ENCODE data around the gene ZNF483. TPM values are rescaled to one million over a fixed set of nuclear protein-coding genes. Genes with fewer than 3 reads are reported as not detected.

ZNF483 gene
- polyA plus RNA-seq (0.46 to 0.90 TPM (median 0.60 TPM) in 3 replicates), polyA minus RNA-seq (2.1 to 2.2 TPM (median 2.2 TPM) in 3 replicates)
- polyA plus RNA-seq (2011; ENCODE audit: low read depth): 0.20 TPM
- polyA plus RNA-seq (2011; cell fraction: cytosol; rRNA removed): 0.08 and 0.19 TPM in 2 replicates
- 0.45 and 0.61 TPM in 2 replicates for polyA plus RNA-seq (2011; cell fraction: nucleus; rRNA removed)
- 0.23 and 0.56 TPM in 2 replicates for polyA plus RNA-seq (2012; ENCODE audit: low replicate concordance)
- not detected for polyA minus RNA-seq (2011; cell fraction: cytosol; rRNA and poly(A)+ RNA removed)
- 2.3 and 5.3 TPM in 2 replicates for polyA minus RNA-seq (2011; cell fraction: nucleus; rRNA and poly(A)+ RNA removed)

DNA sequence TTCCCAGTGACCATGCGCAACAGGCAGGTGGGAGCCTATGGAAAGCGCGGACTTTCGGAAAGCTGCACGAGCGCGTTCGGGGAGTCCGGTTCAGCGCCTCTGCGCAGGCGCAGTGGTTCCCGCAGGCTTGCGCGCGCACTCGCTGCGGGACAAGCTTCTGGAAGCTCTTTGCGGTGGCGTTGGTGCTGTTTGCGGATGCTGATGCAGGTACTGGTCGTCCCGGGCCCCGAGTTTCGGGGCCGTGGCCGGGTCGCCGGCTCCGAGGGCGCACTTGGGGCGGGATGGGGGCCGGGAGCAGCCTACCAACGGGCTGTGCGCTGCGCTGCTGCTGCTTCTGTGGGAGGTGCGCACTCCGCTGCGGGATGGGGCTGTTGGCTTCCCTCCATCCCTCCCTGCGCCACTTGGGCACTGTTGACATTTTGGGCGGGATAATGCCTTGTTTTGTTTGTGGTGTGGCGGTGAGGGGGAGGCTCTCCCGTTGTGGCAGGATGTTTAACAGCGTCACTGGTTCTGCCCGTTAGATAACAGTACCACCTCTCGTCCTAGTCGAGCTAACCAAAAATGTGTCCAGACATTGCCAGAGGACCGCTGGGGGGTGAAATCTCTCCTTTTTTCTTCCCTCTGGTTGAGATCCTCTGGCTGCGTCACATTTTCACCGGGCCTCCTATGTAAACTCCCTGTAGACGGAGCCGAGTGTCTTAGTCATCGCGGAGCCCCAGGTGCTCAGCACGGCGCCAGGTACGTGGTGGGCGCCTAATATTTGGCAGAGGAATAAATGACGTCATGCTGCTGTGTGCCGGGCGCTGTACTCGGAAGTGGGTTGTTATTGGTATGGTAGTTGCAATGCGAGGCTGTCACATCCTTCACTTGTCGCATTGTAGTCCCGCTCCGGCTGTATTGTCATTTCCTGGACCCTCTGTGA, at the start of gene ZNF483:
ZNF483 (plus strand) TSS at position 124 of the 922 bp plus-strand sequence. CDS start 2,217 bp downstream, outside the sequence.
- H3K27ac ChIP-seq (ENCODE audit: control insufficient read depth, insufficient read depth, low read length): peak within 1 kb of the TSS; percentile 52
- TF ChIP-seq, protein P1, sequence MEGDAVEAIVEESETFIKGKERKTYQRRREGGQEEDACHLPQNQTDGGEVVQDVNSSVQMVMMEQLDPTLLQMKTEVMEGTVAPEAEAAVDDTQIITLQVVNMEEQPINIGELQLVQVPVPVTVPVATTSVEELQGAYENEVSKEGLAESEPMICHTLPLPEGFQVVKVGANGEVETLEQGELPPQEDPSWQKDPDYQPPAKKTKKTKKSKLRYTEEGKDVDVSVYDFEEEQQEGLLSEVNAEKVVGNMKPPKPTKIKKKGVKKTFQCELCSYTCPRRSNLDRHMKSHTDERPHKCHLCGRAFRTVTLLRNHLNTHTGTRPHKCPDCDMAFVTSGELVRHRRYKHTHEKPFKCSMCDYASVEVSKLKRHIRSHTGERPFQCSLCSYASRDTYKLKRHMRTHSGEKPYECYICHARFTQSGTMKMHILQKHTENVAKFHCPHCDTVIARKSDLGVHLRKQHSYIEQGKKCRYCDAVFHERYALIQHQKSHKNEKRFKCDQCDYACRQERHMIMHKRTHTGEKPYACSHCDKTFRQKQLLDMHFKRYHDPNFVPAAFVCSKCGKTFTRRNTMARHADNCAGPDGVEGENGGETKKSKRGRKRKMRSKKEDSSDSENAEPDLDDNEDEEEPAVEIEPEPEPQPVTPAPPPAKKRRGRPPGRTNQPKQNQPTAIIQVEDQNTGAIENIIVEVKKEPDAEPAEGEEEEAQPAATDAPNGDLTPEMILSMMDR (optimal IDR thresholded peaks at IDR 0.05 in 1 of 3, IDR thresholded peaks at IDR 0.05 in 1 of 3, conservative IDR thresholded peaks at IDR 0.05 in 1 of 3; ENCODE audit: extremely low read depth in 1 of 3, insufficient read depth in 2 of 3, low read length in 3 of 3): no peak
- TF ChIP-seq EZH2 (IDR thresholded peaks at IDR 0.05; ENCODE audit: low read length): no peak
- no peaks in the 10 kb centered on the region for H3K9me1 ChIP-seq (ENCODE audit: control insufficient read depth, extremely low read depth, insufficient read depth, low read length)
- dilution Hi-C loops (cut with MboI; ENCODE audit: extremely low pct_ligation_motif_present, low sequenced_read_pairs): no loop called here
- no peaks in the 10 kb centered on the region for H3K79me2 ChIP-seq (ENCODE audit: control insufficient read depth, insufficient read depth, low read length)
- no peaks in the 10 kb centered on the region for H4K20me1 ChIP-seq (ENCODE audit: control insufficient read depth, extremely low read depth, insufficient read depth, low read length)
- H3K4me1 ChIP-seq (ENCODE audit: control insufficient read depth, extremely low read depth, insufficient read depth, low read length): peaks cover 7% of the 10 kb centered on the region
- peak within 1 kb of the TSS; percentile 79 for H3K9ac ChIP-seq (ENCODE audit: control insufficient read depth, extremely low read depth, insufficient read depth, low read length)
- no peaks in the 10 kb centered on the region for H3K27me3 ChIP-seq (ENCODE audit: control insufficient read depth, extremely low read depth, insufficient read depth, low read length)
- FAIRE-seq: no peak
- H3K9me3 ChIP-seq (ENCODE audit: control insufficient read depth, low read depth, low read length): no peaks in the 10 kb centered on the region
- H3K4me2 ChIP-seq (ENCODE audit: control insufficient read depth, extremely low read depth, insufficient read depth, low read depth, low read length): peak within 1 kb of the TSS; percentile 90
- peak within 1 kb of the TSS; percentile 97 for H2AFZ ChIP-seq (ENCODE audit: control insufficient read depth, low read length)
- peak within 1 kb of the TSS; percentile 68 to 81 (median 80) for H3K4me3 ChIP-seq (ENCODE audit: control insufficient read depth in 2 of 3, extremely low read depth in 1 of 3, insufficient read depth in 2 of 3, low read depth in 1 of 3, low read length in 3 of 3)
- DNase-seq (ENCODE audit: low read depth, low spot score): peak; percentile 40
- no peaks in the 10 kb centered on the region for H3K36me3 ChIP-seq (ENCODE audit: control insufficient read depth in 2 of 2, extremely low read depth in 1 of 2, insufficient read depth in 2 of 2, low read length in 2 of 2)

DNA sequence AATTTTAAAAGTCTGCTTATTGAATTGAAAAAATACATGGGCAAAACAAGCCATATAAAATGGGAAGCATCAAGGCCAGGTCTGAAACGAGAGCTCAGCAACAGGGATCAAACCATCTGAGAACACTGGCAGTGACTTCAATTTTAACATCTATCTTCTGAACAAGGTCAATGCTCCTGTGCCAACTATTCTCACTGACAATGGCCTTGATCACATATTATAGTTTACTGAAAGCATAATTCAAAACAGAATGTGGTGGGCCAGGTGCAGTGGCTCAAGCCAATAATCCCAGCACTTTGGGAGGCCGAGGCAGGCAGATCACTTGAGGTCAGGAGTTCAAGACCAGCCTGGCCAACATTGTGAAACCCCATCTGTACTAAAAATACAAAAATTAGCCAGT, 49.8 kb upstream of the ZNF483 start:
- Histone ChIP-seq H3K9ac (ENCODE audit: control insufficient read depth, extremely low read depth, insufficient read depth, low read length) (no peak overlapping the region), H3K4me2 (ENCODE audit: control insufficient read depth, extremely low read depth, insufficient read depth, low read depth, low read length) (no peak overlapping the region), H3K27ac (ENCODE audit: control insufficient read depth, insufficient read depth, low read length) (no peak overlapping the region), H3K27me3 (ENCODE audit: control insufficient read depth, extremely low read depth, insufficient read depth, low read length) (no peaks in the 10 kb centered on the region), H3K4me3 (ENCODE audit: control insufficient read depth in 2 of 3, extremely low read depth in 1 of 3, insufficient read depth in 2 of 3, low read depth in 1 of 3, low read length in 3 of 3) (no peak overlapping the region), H2AFZ (ENCODE audit: control insufficient read depth, low read length) (no peak overlapping the region), H3K36me3 (ENCODE audit: control insufficient read depth in 2 of 2, extremely low read depth in 1 of 2, insufficient read depth in 2 of 2, low read length in 2 of 2) (peaks cover 0 to under 1% of the 10 kb centered on the region in 2 experiments), H3K9me1 (ENCODE audit: control insufficient read depth, extremely low read depth, insufficient read depth, low read length) (no peaks in the 10 kb centered on the region), H3K4me1 (ENCODE audit: control insufficient read depth, extremely low read depth, insufficient read depth, low read length) (no peaks in the 10 kb centered on the region), H3K79me2 (ENCODE audit: control insufficient read depth, insufficient read depth, low read length) (peaks cover 100% of the 10 kb centered on the region), H3K9me3 (ENCODE audit: control insufficient read depth, low read depth, low read length) (no peaks in the 10 kb centered on the region), H4K20me1 (ENCODE audit: control insufficient read depth, extremely low read depth, insufficient read depth, low read length) (peaks cover 14% of the 10 kb centered on the region)
- dilution Hi-C loops (cut with MboI; ENCODE audit: extremely low pct_ligation_motif_present, low sequenced_read_pairs): no loop called here
- FAIRE-seq (no peak), DNase-seq (ENCODE audit: low read depth, low spot score) (no peak)
- TF ChIP-seq EZH2 (IDR thresholded peaks at IDR 0.05; ENCODE audit: low read length): no peak
- TF ChIP-seq, protein P1 (optimal IDR thresholded peaks at IDR 0.05 in 1 of 3, IDR thresholded peaks at IDR 0.05 in 1 of 3, conservative IDR thresholded peaks at IDR 0.05 in 1 of 3; ENCODE audit: extremely low read depth in 1 of 3, insufficient read depth in 2 of 3, low read length in 3 of 3): no peak

Measured in keratinocyte (primary cell).